Fibroblast of lung (primary cell): ENCODE data around the gene IMMP1L.
A peak's percentile ranks its signal among the peaks of the same experiment; 100 is the strongest.

Source experiments
- EZH2 ChIP-seq: IDR thresholded peaks from 2 replicates; pipeline ENCODE4 v1.5.1; 2012; ENCODE audit warnings: low read length, control low read depth, mild to moderate bottlenecking; ENCODE audit errors: missing control alignments
- TF ChIP-seq, protein P1 (sequence below), 2 donors: IDR thresholded peaks in 1 of 2; conservative IDR thresholded peaks in 1 of 2; 1 replicate in 1 of 2; 2 replicates in 1 of 2; pipeline ENCODE4 v1.5.1; 2011 to 2012; ENCODE audit warnings: low read length in 2 of 2, control low read depth in 1 of 2, inconsistent platforms in 1 of 2, low read depth in 1 of 2, mild to moderate bottlenecking in 1 of 2

DNA sequence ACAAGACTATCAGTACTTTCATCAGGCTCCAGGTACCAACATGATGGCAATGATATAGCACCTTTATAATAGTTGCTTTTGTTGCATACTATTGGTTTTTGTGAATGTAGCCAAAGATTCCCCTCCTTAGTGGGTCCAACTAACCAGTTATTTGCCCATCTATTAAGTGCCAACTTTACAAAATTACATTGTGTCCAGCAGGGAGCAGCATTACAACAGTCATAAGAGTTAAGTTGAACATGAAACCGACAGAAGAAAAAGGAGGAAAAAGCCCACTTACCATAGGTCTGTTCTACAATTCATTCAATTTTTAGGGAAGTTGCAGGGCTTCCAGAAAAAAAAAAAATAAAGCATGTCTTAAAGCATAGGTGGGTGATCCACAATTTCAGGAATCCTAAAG, 21.6 kb downstream of the IMMP1L start:
- TF ChIP-seq, protein P1, sequence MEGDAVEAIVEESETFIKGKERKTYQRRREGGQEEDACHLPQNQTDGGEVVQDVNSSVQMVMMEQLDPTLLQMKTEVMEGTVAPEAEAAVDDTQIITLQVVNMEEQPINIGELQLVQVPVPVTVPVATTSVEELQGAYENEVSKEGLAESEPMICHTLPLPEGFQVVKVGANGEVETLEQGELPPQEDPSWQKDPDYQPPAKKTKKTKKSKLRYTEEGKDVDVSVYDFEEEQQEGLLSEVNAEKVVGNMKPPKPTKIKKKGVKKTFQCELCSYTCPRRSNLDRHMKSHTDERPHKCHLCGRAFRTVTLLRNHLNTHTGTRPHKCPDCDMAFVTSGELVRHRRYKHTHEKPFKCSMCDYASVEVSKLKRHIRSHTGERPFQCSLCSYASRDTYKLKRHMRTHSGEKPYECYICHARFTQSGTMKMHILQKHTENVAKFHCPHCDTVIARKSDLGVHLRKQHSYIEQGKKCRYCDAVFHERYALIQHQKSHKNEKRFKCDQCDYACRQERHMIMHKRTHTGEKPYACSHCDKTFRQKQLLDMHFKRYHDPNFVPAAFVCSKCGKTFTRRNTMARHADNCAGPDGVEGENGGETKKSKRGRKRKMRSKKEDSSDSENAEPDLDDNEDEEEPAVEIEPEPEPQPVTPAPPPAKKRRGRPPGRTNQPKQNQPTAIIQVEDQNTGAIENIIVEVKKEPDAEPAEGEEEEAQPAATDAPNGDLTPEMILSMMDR (conservative IDR thresholded peaks at IDR 0.05 in 1 of 2, IDR thresholded peaks at IDR 0.05 in 1 of 2; ENCODE audit: low read depth in 1 of 2, low read length in 2 of 2), result peak; percentile 42 to 50
- no peak for TF ChIP-seq EZH2
